PC-9 (cell line): ENCODE measurements around the gene ANO9.

Source experiments
- EZH2 ChIP-seq: fragments of 200-600 bp; sonication (generic); IDR thresholded peaks from 2 replicates; pipeline ENCODE4 v1.8.0; 2017; ENCODE audit warnings: antibody characterized with exemption, low read depth
- TF ChIP-seq, protein P1 (sequence below): fragments of 200-600 bp; sonication (generic); conservative IDR thresholded peaks from 2 replicates; pipeline ENCODE4 v1.6.1; 2017; ENCODE audit warnings: mixed run types, antibody characterized with exemption, mild to moderate bottlenecking, moderate library complexity

DNA sequence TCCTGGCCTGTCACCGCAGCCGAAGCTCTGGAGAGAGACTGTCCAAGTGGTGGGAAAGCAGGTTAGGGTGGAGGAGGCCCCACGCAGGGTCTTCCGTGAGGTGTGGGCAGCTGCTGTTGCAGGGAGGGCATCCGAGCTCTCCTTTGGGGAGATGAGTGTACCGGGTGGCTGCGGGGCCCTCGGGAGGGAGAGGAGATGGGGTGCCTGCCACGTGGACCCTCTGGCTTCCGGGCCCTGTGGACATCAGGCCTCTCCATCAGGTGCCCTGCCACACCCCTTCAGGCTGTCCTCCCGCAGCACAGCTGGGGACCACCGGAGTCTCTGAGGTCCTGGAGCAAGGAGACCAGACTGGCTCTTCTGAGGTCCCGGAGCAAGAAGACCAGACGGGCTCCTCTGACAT is 9.9 kb upstream of the ANO9 start:
- TF ChIP-seq, protein P1, sequence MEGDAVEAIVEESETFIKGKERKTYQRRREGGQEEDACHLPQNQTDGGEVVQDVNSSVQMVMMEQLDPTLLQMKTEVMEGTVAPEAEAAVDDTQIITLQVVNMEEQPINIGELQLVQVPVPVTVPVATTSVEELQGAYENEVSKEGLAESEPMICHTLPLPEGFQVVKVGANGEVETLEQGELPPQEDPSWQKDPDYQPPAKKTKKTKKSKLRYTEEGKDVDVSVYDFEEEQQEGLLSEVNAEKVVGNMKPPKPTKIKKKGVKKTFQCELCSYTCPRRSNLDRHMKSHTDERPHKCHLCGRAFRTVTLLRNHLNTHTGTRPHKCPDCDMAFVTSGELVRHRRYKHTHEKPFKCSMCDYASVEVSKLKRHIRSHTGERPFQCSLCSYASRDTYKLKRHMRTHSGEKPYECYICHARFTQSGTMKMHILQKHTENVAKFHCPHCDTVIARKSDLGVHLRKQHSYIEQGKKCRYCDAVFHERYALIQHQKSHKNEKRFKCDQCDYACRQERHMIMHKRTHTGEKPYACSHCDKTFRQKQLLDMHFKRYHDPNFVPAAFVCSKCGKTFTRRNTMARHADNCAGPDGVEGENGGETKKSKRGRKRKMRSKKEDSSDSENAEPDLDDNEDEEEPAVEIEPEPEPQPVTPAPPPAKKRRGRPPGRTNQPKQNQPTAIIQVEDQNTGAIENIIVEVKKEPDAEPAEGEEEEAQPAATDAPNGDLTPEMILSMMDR = no peak
- TF ChIP-seq EZH2 = no peak
